ENCODE data around the gene FMN1. TPM values are rescaled to one million over a fixed set of nuclear protein-coding genes. Genes with fewer than 3 reads are reported as not detected.

Gene FMN1
- total and polyA plus RNA-seq, 2 experiments from 2014 or later = 0.53 to 1.8 TPM

DNA sequence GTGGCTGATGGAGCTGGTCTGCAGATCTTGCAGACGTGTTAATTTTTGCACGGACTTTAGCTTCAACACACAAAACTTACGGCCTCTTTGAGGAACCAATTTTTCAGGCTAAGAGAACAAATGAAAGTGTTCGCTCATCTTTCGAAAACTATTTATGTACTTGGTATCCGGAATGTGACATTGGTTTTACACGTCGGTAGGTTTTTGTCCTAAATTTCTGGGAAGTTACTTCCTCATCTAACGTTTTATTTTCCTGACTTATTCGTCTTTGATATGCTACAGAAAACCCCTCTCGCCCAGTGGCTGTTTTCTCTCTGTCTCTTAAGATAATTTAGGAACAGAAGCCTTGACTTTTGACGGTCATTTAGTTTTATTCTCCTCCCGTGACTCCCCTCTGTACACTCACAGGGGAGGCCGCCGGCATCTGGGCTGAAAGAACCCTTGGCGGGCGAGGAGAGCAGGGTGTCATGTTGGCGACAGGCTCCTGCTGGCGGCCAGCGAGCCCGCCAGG is 477.5 kb downstream of the FMN1 start:
- TF ChIP-seq, protein P1, sequence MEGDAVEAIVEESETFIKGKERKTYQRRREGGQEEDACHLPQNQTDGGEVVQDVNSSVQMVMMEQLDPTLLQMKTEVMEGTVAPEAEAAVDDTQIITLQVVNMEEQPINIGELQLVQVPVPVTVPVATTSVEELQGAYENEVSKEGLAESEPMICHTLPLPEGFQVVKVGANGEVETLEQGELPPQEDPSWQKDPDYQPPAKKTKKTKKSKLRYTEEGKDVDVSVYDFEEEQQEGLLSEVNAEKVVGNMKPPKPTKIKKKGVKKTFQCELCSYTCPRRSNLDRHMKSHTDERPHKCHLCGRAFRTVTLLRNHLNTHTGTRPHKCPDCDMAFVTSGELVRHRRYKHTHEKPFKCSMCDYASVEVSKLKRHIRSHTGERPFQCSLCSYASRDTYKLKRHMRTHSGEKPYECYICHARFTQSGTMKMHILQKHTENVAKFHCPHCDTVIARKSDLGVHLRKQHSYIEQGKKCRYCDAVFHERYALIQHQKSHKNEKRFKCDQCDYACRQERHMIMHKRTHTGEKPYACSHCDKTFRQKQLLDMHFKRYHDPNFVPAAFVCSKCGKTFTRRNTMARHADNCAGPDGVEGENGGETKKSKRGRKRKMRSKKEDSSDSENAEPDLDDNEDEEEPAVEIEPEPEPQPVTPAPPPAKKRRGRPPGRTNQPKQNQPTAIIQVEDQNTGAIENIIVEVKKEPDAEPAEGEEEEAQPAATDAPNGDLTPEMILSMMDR (IDR thresholded peaks at IDR 0.05; ENCODE audit: low read depth, low read length) = no peak
- DNase-seq (ENCODE audit: low read depth in 1 of 2, low spot score in 1 of 2) = no peak
- Histone ChIP-seq H3K36me3 (no peaks in the 10 kb centered on the region), H3K4me3 (peak overlapping the region; percentile 21), H3K27ac (no peak overlapping the region), H3K27me3 (peaks cover 93% of the 10 kb centered on the region), H3K9me3 (ENCODE audit: low read depth) (no peaks in the 10 kb centered on the region), H3K4me1 (ENCODE audit: low read depth) (peaks cover 7% of the 10 kb centered on the region)

DNA sequence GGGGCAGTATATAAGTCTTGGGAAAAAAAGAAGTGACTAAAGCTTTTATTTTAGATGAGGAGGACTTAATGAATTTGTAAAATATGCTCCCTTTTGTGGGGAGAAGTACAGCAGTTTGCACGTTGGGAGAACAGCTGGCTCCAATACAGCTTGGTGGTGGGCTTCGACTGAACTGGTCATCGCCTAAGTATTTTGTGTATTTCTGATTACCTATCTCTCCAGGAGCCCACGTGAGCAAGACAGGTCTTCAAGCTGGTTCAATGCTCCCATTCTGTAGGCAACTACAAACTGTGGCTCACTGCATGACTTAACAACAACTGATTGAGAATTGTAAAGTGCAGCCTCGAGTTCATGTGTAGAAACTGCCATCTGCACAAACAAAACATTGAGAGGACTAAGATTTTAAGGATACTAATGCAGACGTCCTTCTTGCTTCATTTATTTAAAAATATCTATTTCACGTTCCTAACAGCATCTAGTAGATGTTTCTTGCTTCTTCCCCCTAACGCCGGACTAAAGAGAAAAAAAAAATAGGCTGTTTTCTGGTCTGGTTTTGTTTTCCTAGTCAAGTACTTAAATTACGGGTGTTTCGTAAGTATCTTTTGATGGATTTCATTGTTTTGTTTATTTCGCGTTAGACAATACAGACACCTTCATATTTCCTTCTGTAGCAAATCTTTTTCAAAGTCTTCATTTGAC is 478.1 kb downstream of the FMN1 start:
- Histone ChIP-seq H3K9me3 (ENCODE audit: low read depth) (no peaks in the 10 kb centered on the region), H3K4me1 (ENCODE audit: low read depth) (peaks cover 7% of the 10 kb centered on the region), H3K4me3 (no peak overlapping the region), H3K27me3 (peaks cover 87% of the 10 kb centered on the region), H3K36me3 (no peaks in the 10 kb centered on the region), H3K27ac (no peak overlapping the region)
- no peak for DNase-seq (ENCODE audit: low read depth in 1 of 2, low spot score in 1 of 2)
- TF ChIP-seq, protein P1 (IDR thresholded peaks at IDR 0.05; ENCODE audit: low read depth, low read length) = no peak

Other genes starting within 250 kb of the FMN1 start
- 0.39 and 0.42 TPM in 2 replicates for gene RYR3, start 116.3 kb upstream of the FMN1 start, total RNA-seq
- 0.54 and 0.72 TPM in 2 replicates for gene RYR3, start 116.3 kb upstream of the FMN1 start, polyA plus RNA-seq

All from cardiac muscle cell (in vitro differentiated cells and primary cell).